ENCODE measurements around the gene IGFBP3.

Gene IGFBP3

GRCh38 chr7:45872116-45873034 lies 48.7 kb downstream of the IGFBP3 start:
- no peak overlapping the region for H3K4me3 ChIP-seq (ENCODE audit: control insufficient read depth, low read depth, low read length)
- DNase-seq (ENCODE audit: low read depth): no peak
- TF ChIP-seq CTCF (IDR thresholded peaks at IDR 0.05; ENCODE audit: control insufficient read depth, insufficient read depth, low read depth, low read length, missing control alignments): peak; percentile 60

GRCh38 chr7:45869426-45869825 lies 51.6 kb downstream of the IGFBP3 start:
- TF ChIP-seq CTCF (IDR thresholded peaks at IDR 0.05; ENCODE audit: control insufficient read depth, insufficient read depth, low read depth, low read length, missing control alignments): no peak
- DNase-seq (ENCODE audit: low read depth): no peak
- no peak overlapping the region for H3K4me3 ChIP-seq (ENCODE audit: control insufficient read depth, low read depth, low read length)

- no peak for TF ChIP-seq CTCF (IDR thresholded peaks at IDR 0.05; ENCODE audit: control insufficient read depth, insufficient read depth, low read depth, low read length, missing control alignments)
- no peak for DNase-seq (ENCODE audit: low read depth)
- H3K4me3 ChIP-seq (ENCODE audit: control insufficient read depth, low read depth, low read length): no peak overlapping the region
Observed at GRCh38 chr7:45867471-45867870, 53.6 kb downstream of the IGFBP3 start.

GRCh38 chr7:45865594-45866410 lies 55.3 kb downstream of the IGFBP3 start:
- H3K4me3 ChIP-seq (ENCODE audit: control insufficient read depth, low read depth, low read length): no peak overlapping the region
- TF ChIP-seq CTCF (IDR thresholded peaks at IDR 0.05; ENCODE audit: control insufficient read depth, insufficient read depth, low read depth, low read length, missing control alignments): no peak
- no peak for DNase-seq (ENCODE audit: low read depth)

- no peak overlapping the region for H3K4me3 ChIP-seq (ENCODE audit: control insufficient read depth, low read depth, low read length)
- peak; percentile 41 for TF ChIP-seq CTCF (IDR thresholded peaks at IDR 0.05; ENCODE audit: control insufficient read depth, insufficient read depth, low read depth, low read length, missing control alignments)
- no peak for DNase-seq (ENCODE audit: low read depth)
Observed at GRCh38 chr7:45863715-45864114, 57.4 kb downstream of the IGFBP3 start.

Data from AG09309 (cell line).